ENCODE results near the gene MDH1.

GRCh38 chr2:63578767-63579166, 10.0 kb upstream of the MDH1 start:
- TF ChIP-seq POLR2A (IDR thresholded peaks at IDR 0.05): no peak
- TF ChIP-seq CTCF (IDR thresholded peaks at IDR 0.05): no peak
